Activated CD4-positive, alpha-beta T cell treated with anti-CD3 and anti-CD28 coated beads, Interleukin-10, Interleukin-2, amounts not matched to agents 100 ng/mL and 50 ng/mL, durations not matched to agents 16 hours and 8 hours (primary cell): ENCODE measurements around the gene OSBPL5.
"Not testable (repeated sequence)": the region's sequence is repeated elsewhere in the genome, so short reads cannot be mapped to it uniquely, and the experiment has no call there.

ENCODE experiments used
- DNase-seq: peaks from one replicate; pipeline ENCODE4 v3.0.0-alpha.2; 2020

OSBPL5 gene

GRCh38 chr11:3074912-3075589 is 90.1 kb downstream of the OSBPL5 start:
- no peak for DNase-seq

- no peak for DNase-seq
Measured at GRCh38 chr11:3073029-3073435, 92.1 kb downstream of the OSBPL5 start.

- no peak for DNase-seq
Measured at GRCh38 chr11:3069425-3069824, 95.7 kb downstream of the OSBPL5 start.

- DNase-seq: not testable (repeated sequence)
Measured at GRCh38 chr11:3066308-3066707, 98.8 kb downstream of the OSBPL5 start.

GRCh38 chr11:3064709-3065108 is 100.4 kb downstream of the OSBPL5 start:
- not testable (repeated sequence) for DNase-seq

GRCh38 chr11:3063876-3064275 is 101.2 kb downstream of the OSBPL5 start:
- DNase-seq: not testable (repeated sequence)

- not testable (repeated sequence) for DNase-seq
Measured at GRCh38 chr11:3063432-3063831, 101.7 kb downstream of the OSBPL5 start.

GRCh38 chr11:3060436-3061025 is 104.6 kb downstream of the OSBPL5 start:
- DNase-seq: no peak

- DNase-seq: no peak
Measured at GRCh38 chr11:3058753-3059664, 106.1 kb downstream of the OSBPL5 start.

- peak; percentile 97 for DNase-seq
Measured at GRCh38 chr11:3057069-3057963, 107.8 kb downstream of the OSBPL5 start, which contains the start of gene CARS1. Gene CARS1, minus strand, starts transcription at chr11:3057423. Its CDS starts 56 bp downstream, at chr11:3057367.

- DNase-seq: peak; percentile 25
Measured at GRCh38 chr11:3056296-3057068, 108.6 kb downstream of the OSBPL5 start.

- DNase-seq: no peak
Measured at GRCh38 chr11:3055891-3056290, 109.2 kb downstream of the OSBPL5 start.

- DNase-seq: no peak
Measured at GRCh38 chr11:3052567-3052966, 112.5 kb downstream of the OSBPL5 start.

- DNase-seq: no peak
Measured at GRCh38 chr11:3052109-3052479, 113.0 kb downstream of the OSBPL5 start.

- no peak for DNase-seq
Measured at GRCh38 chr11:3051196-3052108, 113.7 kb downstream of the OSBPL5 start.

GRCh38 chr11:3050386-3051195 is 114.5 kb downstream of the OSBPL5 start:
- no peak for DNase-seq

GRCh38 chr11:3049430-3050243 is 115.5 kb downstream of the OSBPL5 start:
- DNase-seq: peak; percentile 89

GRCh38 chr11:3047637-3048036 is 117.5 kb downstream of the OSBPL5 start:
- no peak for DNase-seq

- DNase-seq: no peak
Measured at GRCh38 chr11:3046641-3047040, 118.5 kb downstream of the OSBPL5 start.
